Keratinocyte (primary cell): ENCODE results near the gene GLRX3. TPM values are rescaled to one million over a fixed set of nuclear protein-coding genes. Genes with fewer than 3 reads are reported as not detected.

Experiments used
- DNase-seq: peaks from one replicate; pipeline ENCODE4 v3.0.0-alpha.2; 2011; ENCODE audit warnings: low read depth, missing footprints, low spot score
- FAIRE-seq: peaks from 2 replicates; lab custom pipeline; 2011; peaks lifted over from hg19 to GRCh38; lab: Jason Lieb, UNC
- H2AFZ ChIP-seq: 2 replicates; pipeline ENCODE4 v1.6.0; 2012; ENCODE audit warnings: low read length, control low read depth, inconsistent platforms; ENCODE audit not compliant: control insufficient read depth
- H3K27ac ChIP-seq: 2 replicates; pipeline ENCODE4 v1.5.1; 2011; ENCODE audit warnings: low read length; ENCODE audit not compliant: control insufficient read depth, insufficient read depth
- H3K27me3 ChIP-seq: 3 replicates; pipeline ENCODE4 v1.6.0; 2011; ENCODE audit warnings: low read length; ENCODE audit not compliant: control insufficient read depth, insufficient read depth; ENCODE audit errors: extremely low read depth
- H3K36me3 ChIP-seq, 2 experiments: 2 replicates in 1 of 2; 3 replicates in 1 of 2; pipeline ENCODE4 v1.5.1; 2011; ENCODE audit warnings: low read length in 2 of 2, mild to moderate bottlenecking in 1 of 2; ENCODE audit not compliant: control insufficient read depth in 2 of 2, insufficient read depth in 2 of 2; ENCODE audit errors: extremely low read depth in 1 of 2
- H3K4me1 ChIP-seq: 3 replicates; pipeline ENCODE4 v1.5.1; 2011; ENCODE audit warnings: low read length; ENCODE audit not compliant: control insufficient read depth, insufficient read depth; ENCODE audit errors: extremely low read depth
- H3K4me2 ChIP-seq: 3 replicates; pipeline ENCODE4 v1.6.0; 2011; ENCODE audit warnings: low read depth, low read length; ENCODE audit not compliant: control insufficient read depth, insufficient read depth; ENCODE audit errors: extremely low read depth
- H3K4me3 ChIP-seq, 3 experiments: fragments of 200-600 bp in 1 of 3; sonication (generic) in 1 of 3; 2 replicates in 2 of 3; 3 replicates in 1 of 3; pipeline ENCODE4 v1.5.1; 2011 to 2016; ENCODE audit warnings: low read length in 3 of 3, mild to moderate bottlenecking in 3 of 3, control low read depth in 2 of 3, inconsistent platforms in 1 of 3, low read depth in 1 of 3, mixed read lengths in 1 of 3, mixed run types in 1 of 3, moderate library complexity in 1 of 3; ENCODE audit not compliant: control insufficient read depth in 2 of 3, insufficient read depth in 2 of 3; ENCODE audit errors: extremely low read depth in 1 of 3
- H3K79me2 ChIP-seq: 2 replicates; pipeline ENCODE4 v1.6.0; 2012; ENCODE audit warnings: low read length; ENCODE audit not compliant: control insufficient read depth, insufficient read depth
- H3K9ac ChIP-seq: 3 replicates; pipeline ENCODE4 v1.6.0; 2011; ENCODE audit warnings: low read length; ENCODE audit not compliant: control insufficient read depth, insufficient read depth; ENCODE audit errors: extremely low read depth
- H3K9me1 ChIP-seq: 3 replicates; pipeline ENCODE4 v1.6.0; 2011; ENCODE audit warnings: low read length; ENCODE audit not compliant: control insufficient read depth, insufficient read depth; ENCODE audit errors: extremely low read depth
- H3K9me3 ChIP-seq: 2 replicates; pipeline ENCODE4 v1.5.1; 2012; ENCODE audit warnings: low read depth, low read length; ENCODE audit not compliant: control insufficient read depth
- H4K20me1 ChIP-seq: 3 replicates; pipeline ENCODE4 v1.6.0; 2011; ENCODE audit warnings: low read length; ENCODE audit not compliant: control insufficient read depth, insufficient read depth; ENCODE audit errors: extremely low read depth
- EZH2 ChIP-seq: IDR thresholded peaks from one replicate; pipeline ENCODE4 v1.6.1; 2012; ENCODE audit warnings: inconsistent platforms, mild to moderate bottlenecking, low read length, moderate library complexity
- dilution Hi-C: fragments of 300-500 bp; cut with MboI; formaldehyde crosslinking; loops from one replicate; pipeline ENCODE4 v1.7.0; 2020; ENCODE audit warnings: low sequenced_read_pairs; ENCODE audit not compliant: extremely low pct_ligation_motif_present
- polyA plus RNA-seq, 5 experiments: library from polyadenylated mRNA; depleted of rRNA in 3 of 5; stranded (reverse) in 3 of 5; stranded (forward) in 1 of 5; unstranded in 1 of 5; fragments of >200 nt; gene quantifications; 1 replicate in 1 of 5; 2 replicates in 3 of 5; 3 replicates in 1 of 5; pipeline versions ENCODE4 v1.2.1 to v1.2.3, GENCODE V29; 2011 to 2012; ENCODE audit warnings: missing spikeins in 2 of 5, low read depth in 1 of 5, low replicate concordance in 1 of 5
- TF ChIP-seq, protein P1 (sequence below), 3 experiments: IDR thresholded peaks in 1 of 3; conservative IDR thresholded peaks in 1 of 3; optimal IDR thresholded peaks in 1 of 3; 2 replicates in 2 of 3; 3 replicates in 1 of 3; pipeline versions ENCODE3 to v1.5.1; 2011; ENCODE audit warnings: low read length in 3 of 3, mild to moderate bottlenecking in 3 of 3, moderate library complexity in 2 of 3, control low read depth in 1 of 3, inconsistent platforms in 1 of 3; ENCODE audit not compliant: insufficient read depth in 2 of 3; ENCODE audit errors: extremely low read depth in 1 of 3

The GLRX3 gene
- polyA plus RNA-seq, 1 donor (not counting 4 experiments of a cell fraction or from before 2014, with no cell fraction given) = 215 TPM

- no peaks in the 10 kb centered on the region for H3K36me3 ChIP-seq
- no peaks in the 10 kb centered on the region for H3K27me3 ChIP-seq
- H3K9me3 ChIP-seq = no peaks in the 10 kb centered on the region
- H3K9ac ChIP-seq = peak overlapping the region; percentile 82
- peak overlapping the region; percentile 71 for H2AFZ ChIP-seq
- peaks cover 2% of the 10 kb centered on the region for H3K9me1 ChIP-seq
- DNase-seq (no peak), FAIRE-seq (no peak)
- TF ChIP-seq, protein P1, sequence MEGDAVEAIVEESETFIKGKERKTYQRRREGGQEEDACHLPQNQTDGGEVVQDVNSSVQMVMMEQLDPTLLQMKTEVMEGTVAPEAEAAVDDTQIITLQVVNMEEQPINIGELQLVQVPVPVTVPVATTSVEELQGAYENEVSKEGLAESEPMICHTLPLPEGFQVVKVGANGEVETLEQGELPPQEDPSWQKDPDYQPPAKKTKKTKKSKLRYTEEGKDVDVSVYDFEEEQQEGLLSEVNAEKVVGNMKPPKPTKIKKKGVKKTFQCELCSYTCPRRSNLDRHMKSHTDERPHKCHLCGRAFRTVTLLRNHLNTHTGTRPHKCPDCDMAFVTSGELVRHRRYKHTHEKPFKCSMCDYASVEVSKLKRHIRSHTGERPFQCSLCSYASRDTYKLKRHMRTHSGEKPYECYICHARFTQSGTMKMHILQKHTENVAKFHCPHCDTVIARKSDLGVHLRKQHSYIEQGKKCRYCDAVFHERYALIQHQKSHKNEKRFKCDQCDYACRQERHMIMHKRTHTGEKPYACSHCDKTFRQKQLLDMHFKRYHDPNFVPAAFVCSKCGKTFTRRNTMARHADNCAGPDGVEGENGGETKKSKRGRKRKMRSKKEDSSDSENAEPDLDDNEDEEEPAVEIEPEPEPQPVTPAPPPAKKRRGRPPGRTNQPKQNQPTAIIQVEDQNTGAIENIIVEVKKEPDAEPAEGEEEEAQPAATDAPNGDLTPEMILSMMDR (optimal IDR thresholded peaks at IDR 0.05 in 1 of 3, IDR thresholded peaks at IDR 0.05 in 1 of 3, conservative IDR thresholded peaks at IDR 0.05 in 1 of 3; ENCODE audit: extremely low read depth in 1 of 3, insufficient read depth in 2 of 3, low read length in 3 of 3) = no peak
- no peak for TF ChIP-seq EZH2
- peaks cover 30% of the 10 kb centered on the region for H3K4me1 ChIP-seq
- peak overlapping the region; percentile 84 for H3K4me2 ChIP-seq
- H3K79me2 ChIP-seq = peaks cover 43% of the 10 kb centered on the region
- peak overlapping the region; percentile 67 to 87 (median 77) for H3K4me3 ChIP-seq
- H3K27ac ChIP-seq = peak overlapping the region; percentile 88
- peaks cover 12% of the 10 kb centered on the region for H4K20me1 ChIP-seq
- dilution Hi-C loops = no loop called here
These were observed 440 bp upstream of the GLRX3 start for GRCh38 chr10:130135676-130136225.

GRCh38 chr10:130137090-130137448, 878 bp downstream of the GLRX3 start:
- dilution Hi-C loops = no loop called here
- peak overlapping the region; percentile 98 for H3K4me2 ChIP-seq
- H3K79me2 ChIP-seq = peaks cover 56% of the 10 kb centered on the region
- H2AFZ ChIP-seq = no peak overlapping the region
- DNase-seq = no peak
- H3K27me3 ChIP-seq = no peaks in the 10 kb centered on the region
- H3K9ac ChIP-seq = peak overlapping the region; percentile 82
- peak; percentile 20 for FAIRE-seq
- peaks cover 2 to 9% of the 10 kb centered on the region in 2 experiments for H3K36me3 ChIP-seq
- TF ChIP-seq, protein P1 (optimal IDR thresholded peaks at IDR 0.05 in 1 of 3, IDR thresholded peaks at IDR 0.05 in 1 of 3, conservative IDR thresholded peaks at IDR 0.05 in 1 of 3; ENCODE audit: extremely low read depth in 1 of 3, insufficient read depth in 2 of 3, low read length in 3 of 3) = no peak
- no peak for TF ChIP-seq EZH2
- peak overlapping the region; percentile 88 for H3K27ac ChIP-seq
- peaks cover 24% of the 10 kb centered on the region for H4K20me1 ChIP-seq
- H3K4me3 ChIP-seq = peak overlapping the region; percentile 77 to 87 (median 86)
- H3K9me3 ChIP-seq = no peaks in the 10 kb centered on the region
- peaks cover 36% of the 10 kb centered on the region for H3K4me1 ChIP-seq
- H3K9me1 ChIP-seq = peaks cover 6% of the 10 kb centered on the region
